ENCODE measurements around the gene CFAP73.

The CFAP73 gene

DNA sequence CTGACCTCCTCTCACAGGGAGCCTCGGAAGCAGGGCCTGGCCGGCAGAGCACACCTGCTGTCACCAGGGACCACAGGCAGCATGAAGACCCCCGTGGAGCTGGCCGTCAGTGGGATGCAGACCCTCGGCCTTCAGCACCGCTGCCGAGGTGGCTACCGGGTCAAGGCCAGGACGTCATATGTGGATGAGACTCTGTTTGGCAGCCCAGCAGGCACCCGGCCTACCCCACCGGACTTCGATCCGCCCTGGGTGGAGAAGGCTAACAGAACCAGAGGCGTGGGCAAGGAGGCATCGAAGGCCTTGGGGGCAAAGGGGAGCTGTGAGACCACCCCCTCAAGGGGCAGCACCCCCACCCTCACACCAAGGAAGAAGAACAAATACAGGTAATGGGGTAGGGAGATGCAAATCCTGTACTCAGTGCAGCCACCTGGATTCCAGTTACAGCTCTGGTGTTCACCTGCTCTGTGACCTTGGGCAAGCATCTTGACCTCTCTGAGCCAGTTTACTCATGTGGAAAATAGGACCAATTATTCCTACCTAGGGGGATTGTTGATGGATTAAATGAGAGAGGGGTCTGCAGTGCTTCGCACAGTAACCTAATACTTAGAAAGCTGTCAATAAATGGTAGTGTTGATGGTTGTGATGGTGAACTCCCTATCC is 37.3 kb downstream of the CFAP73 start:
- H3K4me1 Mint-ChIP-seq = peaks cover 35% of the 10 kb centered on the region
- no peaks in the 10 kb centered on the region for H3K27me3 Mint-ChIP-seq
- no peak for DNase-seq
- peak overlapping the region; percentile 98 for H3K27ac Mint-ChIP-seq
- no peaks in the 10 kb centered on the region for H3K9me3 Mint-ChIP-seq
- H3K4me3 Mint-ChIP-seq = peak overlapping the region; percentile 92
- peaks cover 33% of the 10 kb centered on the region for H3K36me3 Mint-ChIP-seq
- CTCF ChIA-PET = interaction anchor here (1.1 to 1.9 kb wide), 3 partner anchors 12 to 238 kb away, joined by 5 to 8 read pairs (median 5); no protein-coding TSS in a partner anchor

DNA sequence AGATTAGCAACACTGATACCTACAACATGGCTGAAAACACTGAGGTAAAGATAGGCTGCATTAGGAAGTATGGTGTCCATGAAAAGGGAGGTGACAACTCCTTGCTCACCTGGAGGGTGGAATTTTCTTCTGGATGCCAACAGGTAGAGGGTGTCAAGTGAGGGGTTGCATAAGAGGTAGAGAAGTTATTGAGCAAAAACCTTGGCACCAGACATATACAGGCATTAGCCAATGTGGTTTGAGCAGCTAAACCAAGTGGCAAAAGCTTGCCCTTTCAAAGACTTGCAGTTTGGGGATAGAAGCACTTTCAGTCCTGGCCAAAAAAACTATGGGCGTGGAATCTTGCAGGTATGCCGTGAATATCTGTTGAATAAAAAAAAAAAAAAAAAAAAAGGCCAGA is 39.8 kb downstream of the CFAP73 start:
- H3K9me3 Mint-ChIP-seq = no peaks in the 10 kb centered on the region
- H3K4me1 Mint-ChIP-seq = peaks cover 22% of the 10 kb centered on the region
- peaks cover 34% of the 10 kb centered on the region for H3K36me3 Mint-ChIP-seq

DNA sequence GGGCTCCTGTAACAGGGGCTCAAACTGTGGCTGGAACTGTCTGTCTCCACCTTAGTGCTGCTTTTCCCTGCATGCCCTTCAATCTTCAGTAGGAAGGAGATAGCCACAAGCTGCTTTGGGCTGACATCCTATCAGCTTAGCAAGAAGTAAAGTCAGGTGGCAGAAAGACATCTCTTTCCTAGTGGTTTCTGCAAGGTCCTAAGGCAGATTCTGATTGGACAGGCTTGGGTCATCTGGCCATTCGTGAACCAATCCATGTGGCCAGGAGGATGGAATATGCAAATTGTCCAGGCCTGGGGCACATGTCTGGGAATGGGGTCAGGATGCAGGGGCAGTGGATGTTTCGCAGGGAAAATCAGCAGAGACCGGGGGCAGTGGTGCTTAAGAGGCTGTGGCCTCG is 41.2 kb downstream of the CFAP73 start:
- no peak overlapping the region for H3K27ac Mint-ChIP-seq
- H3K36me3 Mint-ChIP-seq = peaks cover 32% of the 10 kb centered on the region
- no peaks in the 10 kb centered on the region for H3K27me3 Mint-ChIP-seq
- peaks cover 20% of the 10 kb centered on the region for H3K4me1 Mint-ChIP-seq
- H3K9me3 Mint-ChIP-seq = no peaks in the 10 kb centered on the region
- CTCF ChIA-PET = no interaction called here
- no peak for DNase-seq
- H3K4me3 Mint-ChIP-seq = no peak overlapping the region

More for the DNA sequence above, 39.8 kb downstream of the CFAP73 start:
- Mint-ChIP-seq H3K4me3 (no peak overlapping the region), H3K27ac (no peak overlapping the region), H3K27me3 (no peaks in the 10 kb centered on the region)
- no peak for DNase-seq
- CTCF ChIA-PET = interaction anchor here (1.1 kb wide), 1 partner anchor 170 kb away, joined by 3 read pairs; no protein-coding TSS in a partner anchor

DNA sequence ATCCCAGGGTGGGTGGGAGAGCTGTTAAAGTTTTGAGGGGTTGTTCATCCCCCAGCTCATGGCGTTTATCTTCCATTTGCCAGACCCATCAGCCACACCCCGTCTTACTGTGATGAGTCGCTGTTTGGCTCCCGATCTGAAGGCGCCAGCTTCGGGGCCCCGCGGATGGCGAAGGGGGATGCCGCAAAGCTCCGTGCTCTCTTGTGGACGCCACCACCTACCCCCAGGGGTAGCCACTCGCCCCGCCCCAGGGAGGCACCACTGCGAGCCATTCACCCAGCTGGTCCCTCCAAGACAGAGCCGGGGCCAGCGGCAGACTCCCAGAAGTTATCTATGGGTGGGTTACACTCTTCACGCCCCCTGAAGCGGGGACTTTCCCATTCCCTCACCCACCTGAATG is 41.7 kb downstream of the CFAP73 start:
- Mint-ChIP-seq H3K4me3 (no peak overlapping the region), H3K9me3 (no peaks in the 10 kb centered on the region), H3K27me3 (no peaks in the 10 kb centered on the region), H3K36me3 (peaks cover 32% of the 10 kb centered on the region), H3K27ac (no peak overlapping the region), H3K4me1 (peaks cover 17% of the 10 kb centered on the region)
- CTCF ChIA-PET = no interaction called here
- no peak for DNase-seq

DNA sequence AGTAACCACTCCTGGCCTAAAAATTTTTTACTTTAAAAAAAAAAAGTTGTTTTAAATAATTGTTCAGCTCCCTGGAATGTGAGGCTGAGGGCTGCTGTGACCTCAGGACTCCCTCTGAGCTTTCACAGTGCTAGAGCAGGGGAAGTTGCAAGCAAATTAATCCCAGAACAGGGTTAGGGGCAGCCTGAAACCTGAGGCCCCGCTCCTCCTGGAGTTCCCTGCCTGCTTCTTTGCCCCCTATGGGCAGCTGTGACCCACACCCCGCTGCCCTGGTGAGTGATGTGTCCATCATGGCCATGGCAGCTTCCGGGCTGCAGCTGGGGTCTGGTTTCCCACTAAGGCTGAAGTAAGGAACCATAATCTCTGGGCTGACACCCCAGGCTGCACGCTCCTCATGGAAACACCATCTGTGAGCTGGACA is 45.5 kb downstream of the CFAP73 start:
- CTCF ChIA-PET = interaction anchor here (1.0 to 1.6 kb wide), 4 partner anchors 38 to 231 kb away, joined by 3 to 4 read pairs (median 4); no protein-coding TSS in a partner anchor
- no peaks in the 10 kb centered on the region for H3K27me3 Mint-ChIP-seq
- no peak for DNase-seq

DNA sequence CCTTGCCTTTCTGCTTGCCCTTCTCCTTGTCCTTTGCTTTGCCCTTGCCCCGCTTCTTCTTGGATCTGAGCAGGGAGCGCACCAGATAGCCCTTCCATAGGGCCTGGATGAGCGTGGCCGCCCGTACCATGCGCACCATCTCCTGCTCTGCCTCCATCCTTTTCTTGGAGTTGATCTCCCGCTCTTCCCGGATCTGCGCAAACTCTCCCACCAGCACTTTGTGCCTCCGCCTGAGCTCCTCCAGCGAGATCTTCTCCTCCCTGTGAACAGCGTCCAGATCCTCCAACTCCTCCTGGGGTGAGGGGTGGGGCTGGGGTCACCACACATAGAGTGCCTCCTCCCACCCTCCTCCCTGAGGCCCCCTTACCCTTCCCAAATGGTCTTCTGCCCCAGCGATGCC is 46.1 kb downstream of the CFAP73 start:
- no peak overlapping the region for H3K27ac Mint-ChIP-seq
- no peaks in the 10 kb centered on the region for H3K27me3 Mint-ChIP-seq
- CTCF ChIA-PET = interaction anchor here (1.0 to 1.6 kb wide), 4 partner anchors 38 to 230 kb away, joined by 3 to 4 read pairs (median 4); no protein-coding TSS in a partner anchor
- H3K4me1 Mint-ChIP-seq = peaks cover 6% of the 10 kb centered on the region
- H3K9me3 Mint-ChIP-seq = no peaks in the 10 kb centered on the region
- no peak overlapping the region for H3K4me3 Mint-ChIP-seq
- peaks cover 10% of the 10 kb centered on the region for H3K36me3 Mint-ChIP-seq
- no peak for DNase-seq

More for the DNA sequence above, 45.5 kb downstream of the CFAP73 start:
- Mint-ChIP-seq H3K9me3 (no peaks in the 10 kb centered on the region), H3K27ac (no peak overlapping the region), H3K4me3 (no peak overlapping the region), H3K4me1 (peaks cover 8% of the 10 kb centered on the region), H3K36me3 (peaks cover 14% of the 10 kb centered on the region)

DNA sequence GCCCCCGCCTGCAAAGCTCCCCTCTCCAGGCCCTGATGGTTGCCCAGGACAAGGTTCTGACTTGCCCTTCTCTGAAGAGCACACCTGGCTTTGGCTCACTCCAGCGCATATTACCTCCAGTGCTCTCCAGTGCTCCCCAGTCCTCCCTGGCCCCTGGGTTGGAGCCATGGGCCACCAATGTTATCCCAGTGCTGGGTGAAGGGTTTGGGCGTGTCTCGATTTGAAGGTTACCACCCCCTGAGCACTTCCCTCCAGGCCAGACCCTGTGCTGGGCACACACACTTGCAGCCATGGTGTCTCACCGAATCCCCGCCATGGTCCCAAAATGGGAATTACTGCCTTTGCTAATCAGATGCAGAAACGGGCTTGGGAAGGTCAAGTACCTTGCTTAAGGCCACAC is 47.1 kb downstream of the CFAP73 start:
- no peak for DNase-seq
- Mint-ChIP-seq H3K9me3 (no peaks in the 10 kb centered on the region), H3K27ac (no peak overlapping the region), H3K27me3 (no peaks in the 10 kb centered on the region), H3K4me1 (peaks cover 6% of the 10 kb centered on the region), H3K36me3 (peaks cover 6% of the 10 kb centered on the region), H3K4me3 (no peak overlapping the region)
- CTCF ChIA-PET = interaction anchor here (1.3 kb wide), 1 partner anchor 229 kb away, joined by 3 read pairs; no protein-coding TSS in a partner anchor

DNA sequence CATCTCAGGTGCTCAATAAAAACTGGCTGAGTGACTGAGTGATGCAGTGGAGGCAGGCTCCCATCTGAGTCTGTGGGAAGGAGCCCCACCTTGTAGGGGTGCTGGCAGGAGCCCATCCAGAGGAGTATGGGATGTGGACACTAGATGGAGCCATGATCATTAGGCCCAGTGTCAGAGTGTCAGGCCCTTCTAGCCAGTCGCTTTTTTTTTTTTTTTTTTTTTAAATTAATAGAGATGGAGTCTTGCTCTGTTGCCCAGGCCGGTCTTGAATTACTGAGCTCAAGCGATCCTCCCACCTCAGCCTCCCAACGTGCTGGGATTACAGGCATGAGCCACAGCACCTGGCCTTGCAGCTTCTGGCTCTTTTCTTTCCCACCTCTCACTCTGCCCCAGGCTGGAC is 47.5 kb downstream of the CFAP73 start:
- no peak overlapping the region for H3K27ac Mint-ChIP-seq
- H3K27me3 Mint-ChIP-seq = no peaks in the 10 kb centered on the region
- CTCF ChIA-PET = interaction anchor here (0.7 to 1.3 kb wide), 7 partner anchors 11 to 238 kb away, joined by 3 to 11 read pairs (median 3); no protein-coding TSS in a partner anchor
- peaks cover 6% of the 10 kb centered on the region for H3K4me1 Mint-ChIP-seq
- H3K9me3 Mint-ChIP-seq = no peaks in the 10 kb centered on the region
- no peak overlapping the region for H3K4me3 Mint-ChIP-seq
- DNase-seq = peak; percentile 77
- peaks cover 4% of the 10 kb centered on the region for H3K36me3 Mint-ChIP-seq

DNA sequence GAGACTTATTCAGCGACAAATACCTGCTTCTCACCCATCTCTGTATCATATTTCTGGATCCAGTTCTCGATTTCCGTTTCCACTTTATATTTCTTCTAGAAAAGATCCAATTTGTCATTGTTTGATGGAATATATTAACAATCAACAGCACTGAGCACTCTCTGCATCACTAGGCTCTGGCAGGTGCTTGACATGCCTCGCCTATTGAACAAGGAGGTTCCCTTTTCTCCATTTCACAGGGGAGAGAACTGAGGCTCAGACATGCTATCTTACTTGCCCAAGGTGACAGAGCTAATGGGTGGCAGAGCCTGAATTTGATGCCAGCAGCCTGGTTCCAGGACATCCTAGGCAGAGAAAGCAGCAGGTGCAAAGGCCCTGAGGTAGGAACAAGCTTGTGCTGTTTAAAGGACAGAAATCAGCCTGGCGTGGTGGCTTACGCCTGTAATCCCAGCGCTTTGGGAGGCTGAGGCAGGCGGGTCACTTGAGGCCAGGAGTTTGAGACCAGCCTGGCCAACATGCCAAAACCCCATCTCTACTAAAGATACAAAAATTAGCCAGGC is 48.1 kb downstream of the CFAP73 start:
- Mint-ChIP-seq H3K36me3 (peaks cover 2% of the 10 kb centered on the region), H3K4me3 (no peak overlapping the region), H3K9me3 (no peaks in the 10 kb centered on the region), H3K27ac (no peak overlapping the region), H3K27me3 (no peaks in the 10 kb centered on the region), H3K4me1 (peaks cover 6% of the 10 kb centered on the region)
- CTCF ChIA-PET = interaction anchor here (0.7 to 1.3 kb wide), 7 partner anchors 10 to 237 kb away, joined by 3 to 11 read pairs (median 3); no protein-coding TSS in a partner anchor
- DNase-seq = no peak

DNA sequence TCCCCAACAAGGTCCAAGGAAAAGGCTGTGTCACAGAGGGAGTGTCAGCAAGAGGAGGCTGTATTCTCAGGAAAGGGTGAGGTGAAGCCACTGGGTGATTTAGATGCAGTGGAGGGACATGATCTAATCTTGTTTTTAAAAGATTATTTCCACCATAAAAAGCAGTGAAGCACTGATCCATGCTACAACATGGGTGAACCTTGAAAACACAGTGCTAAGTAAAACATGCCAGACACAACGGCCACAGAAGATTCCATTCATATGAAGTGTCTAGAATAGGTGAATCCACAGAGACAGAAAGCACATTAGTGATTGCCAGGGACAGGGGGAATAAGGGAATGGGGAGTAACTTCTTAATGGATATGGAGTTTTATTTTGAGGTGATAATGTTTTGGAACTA is 48.8 kb downstream of the CFAP73 start:
- Mint-ChIP-seq H3K4me1 (peaks cover 11% of the 10 kb centered on the region), H3K4me3 (no peak overlapping the region)
- CTCF ChIA-PET = interaction anchor here (1.1 to 1.3 kb wide), 2 partner anchors 9 to 26 kb away, joined by 3 to 11 read pairs; no protein-coding TSS in a partner anchor

DNA sequence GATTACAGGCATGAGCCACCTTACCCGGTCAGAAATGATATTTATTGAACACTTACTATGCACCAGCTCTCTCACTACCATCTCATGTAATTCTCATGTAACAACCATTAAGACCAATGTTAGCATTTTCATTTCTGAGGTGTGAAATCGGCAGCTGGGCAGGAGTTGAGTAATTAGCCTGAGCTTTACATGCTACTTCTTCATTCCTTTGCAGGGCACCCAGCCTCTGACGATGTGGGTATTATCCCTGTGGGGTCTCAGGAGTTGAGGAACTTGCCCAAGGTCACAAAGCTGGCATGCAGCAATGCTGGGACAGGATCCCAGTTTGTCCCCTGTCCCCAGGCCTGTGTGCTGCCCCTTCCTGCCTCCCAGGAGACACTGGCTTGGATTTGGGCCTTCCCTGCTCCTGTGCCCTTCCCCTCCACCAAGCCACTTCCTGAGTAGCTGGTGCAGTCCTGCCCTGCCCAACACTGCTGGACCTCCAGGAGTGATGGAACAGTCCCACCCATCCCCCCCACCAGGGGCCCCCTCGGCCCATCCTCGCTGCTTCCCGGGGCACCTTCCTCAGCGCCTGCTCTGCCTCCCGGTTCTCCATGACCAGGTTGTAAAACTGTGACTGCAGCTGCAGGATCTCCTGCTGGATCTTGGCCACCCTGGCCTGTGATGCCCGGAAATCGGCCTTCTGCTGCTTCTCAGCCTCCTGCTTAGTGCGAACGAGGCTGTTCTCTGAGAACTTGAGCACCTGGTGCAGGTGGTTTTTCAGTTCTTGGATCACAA is 50.7 kb downstream of the CFAP73 start:
- CTCF ChIA-PET = interaction anchor here (1.1 kb wide), 1 partner anchor 225 kb away, joined by 3 read pairs; no protein-coding TSS in a partner anchor

More for the DNA sequence above, 48.8 kb downstream of the CFAP73 start:
- Mint-ChIP-seq H3K27ac (peak overlapping the region; percentile 21), H3K27me3 (no peaks in the 10 kb centered on the region), H3K36me3 (peaks cover 2% of the 10 kb centered on the region), H3K9me3 (no peaks in the 10 kb centered on the region)
- no peak for DNase-seq

DNA sequence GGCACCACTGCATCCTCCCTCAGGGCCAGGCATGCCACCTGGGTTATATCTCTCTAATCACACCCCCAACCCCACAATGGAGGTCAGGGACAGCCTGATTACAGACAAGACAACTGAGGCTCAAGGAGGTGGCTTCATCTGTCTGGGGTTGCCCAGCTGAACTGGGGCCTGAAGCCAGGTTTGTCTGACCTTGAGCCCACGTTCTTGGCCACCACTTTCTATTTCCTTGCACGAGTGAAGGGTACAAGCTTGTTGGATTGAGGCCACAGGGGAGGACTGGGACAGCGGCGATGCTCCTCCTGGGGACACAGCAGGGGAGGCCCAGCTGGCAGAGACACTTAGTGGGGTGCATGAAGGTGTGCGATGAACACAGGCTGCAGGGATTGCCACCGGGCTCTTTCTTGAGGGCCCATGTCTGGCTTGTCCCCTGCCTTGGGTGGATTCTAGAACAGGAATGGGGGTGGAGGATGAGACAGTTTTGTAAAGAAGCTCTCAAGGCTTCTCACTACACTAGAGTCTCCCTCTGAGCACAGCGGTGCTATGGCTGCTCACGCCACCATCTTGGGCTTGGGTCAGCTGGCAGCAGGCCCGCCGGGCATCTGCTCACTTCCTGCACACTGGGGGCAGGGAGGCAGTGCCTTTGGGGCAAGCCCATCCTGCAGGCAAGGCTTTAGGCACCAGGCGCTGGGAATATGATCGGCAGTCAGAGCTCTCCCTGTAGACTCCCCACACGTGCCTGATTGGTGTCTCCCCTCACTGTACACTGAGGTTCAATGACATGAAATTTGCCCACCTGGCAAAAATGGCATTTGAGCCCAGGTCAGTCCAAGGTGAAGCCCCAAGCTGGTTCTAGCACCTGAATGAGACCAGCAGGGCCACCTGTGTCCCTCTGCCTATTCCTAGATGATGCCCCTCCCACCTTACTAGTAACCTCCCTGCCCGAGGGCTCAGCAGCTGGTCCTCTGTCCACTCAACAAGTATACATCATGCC is 52.0 kb downstream of the CFAP73 start:
- H3K4me1 Mint-ChIP-seq = peaks cover 15% of the 10 kb centered on the region
- peak overlapping the region; percentile 38 for H3K27ac Mint-ChIP-seq
- H3K27me3 Mint-ChIP-seq = no peaks in the 10 kb centered on the region
- H3K36me3 Mint-ChIP-seq = no peaks in the 10 kb centered on the region
- no peak for DNase-seq
- CTCF ChIA-PET = interaction anchor here (1.1 kb wide), 1 partner anchor 224 kb away, joined by 3 read pairs; no protein-coding TSS in a partner anchor
- H3K9me3 Mint-ChIP-seq = no peaks in the 10 kb centered on the region
- no peak overlapping the region for H3K4me3 Mint-ChIP-seq

More for the DNA sequence above, 50.7 kb downstream of the CFAP73 start:
- peaks cover 11% of the 10 kb centered on the region for H3K4me1 Mint-ChIP-seq
- H3K36me3 Mint-ChIP-seq = no peaks in the 10 kb centered on the region
- H3K4me3 Mint-ChIP-seq = no peak overlapping the region
- DNase-seq = no peak
- no peaks in the 10 kb centered on the region for H3K9me3 Mint-ChIP-seq
- H3K27me3 Mint-ChIP-seq = no peaks in the 10 kb centered on the region
- H3K27ac Mint-ChIP-seq = no peak overlapping the region

All from activated naive CD4-positive, alpha-beta T cell treated with anti-CD3 and anti-CD28 coated beads, Interleukin-2, amount 10 ng/mL, durations not matched to agents 7 days and 5 days (primary cell).